Fibroblast of skin of left quadriceps (primary cell): ENCODE results near the gene IWS1.
"Not testable (repeated sequence)": the region's sequence is repeated elsewhere in the genome, so short reads cannot be mapped to it uniquely, and the experiment has no call there.

Experiments
- DNase-seq, 2 experiments: peaks; one replicate each; pipeline ENCODE4 v3.0.0-alpha.2; 2013; ENCODE audit warnings: low read depth in 2 of 2

The IWS1 gene

GRCh38 chr2:127560931-127561280 is 34.6 kb upstream of the IWS1 start:
- no peak for DNase-seq

- DNase-seq = no peak
Observed at GRCh38 chr2:127560201-127560930, 34.1 kb upstream of the IWS1 start.

GRCh38 chr2:127559454-127559853 is 33.2 kb upstream of the IWS1 start:
- DNase-seq = no peak

GRCh38 chr2:127558911-127559310 is 32.6 kb upstream of the IWS1 start:
- DNase-seq = no peak

- no peak for DNase-seq
Observed at GRCh38 chr2:127552846-127553245, 26.6 kb upstream of the IWS1 start.

- no peak for DNase-seq
Observed at GRCh38 chr2:127552336-127552735, 26.0 kb upstream of the IWS1 start.

GRCh38 chr2:127551221-127551930 is 25.1 kb upstream of the IWS1 start:
- DNase-seq = no peak

GRCh38 chr2:127546797-127547196 is 20.5 kb upstream of the IWS1 start:
- no peak for DNase-seq

GRCh38 chr2:127545796-127546195 is 19.5 kb upstream of the IWS1 start:
- no peak for DNase-seq

- no peak for DNase-seq
Observed at GRCh38 chr2:127545189-127545588, 18.9 kb upstream of the IWS1 start.

GRCh38 chr2:127543013-127543501 is 16.8 kb upstream of the IWS1 start:
- not testable (repeated sequence) for DNase-seq

GRCh38 chr2:127542231-127542630 is 15.9 kb upstream of the IWS1 start:
- DNase-seq = no peak

GRCh38 chr2:127541809-127542208 is 15.5 kb upstream of the IWS1 start:
- no peak for DNase-seq

GRCh38 chr2:127537644-127538043 is 11.4 kb upstream of the IWS1 start:
- DNase-seq = no peak

- no peak for DNase-seq
Observed at GRCh38 chr2:127536707-127537541, 10.6 kb upstream of the IWS1 start.

- DNase-seq = no peak
Observed at GRCh38 chr2:127535918-127536317, 9.6 kb upstream of the IWS1 start.

- DNase-seq = no peak
Observed at GRCh38 chr2:127535422-127535901, 9.2 kb upstream of the IWS1 start, which contains the start of gene MYO7B. MYO7B (plus strand) TSS chr2:127535683; CDS start chr2:127559723, 24,040 bp downstream.

GRCh38 chr2:127532296-127532695 is 6.0 kb upstream of the IWS1 start:
- no peak for DNase-seq

GRCh38 chr2:127531221-127531648 is 4.9 kb upstream of the IWS1 start:
- DNase-seq = no peak

- DNase-seq = no peak
Observed at GRCh38 chr2:127530245-127531140, 4.2 kb upstream of the IWS1 start.

GRCh38 chr2:127529416-127529815 is 3.1 kb upstream of the IWS1 start:
- not testable (repeated sequence) for DNase-seq
